Peyer's patch (tissue), 4 donors: ENCODE measurements around the gene PDPK1. TPM values are rescaled to one million over a fixed set of nuclear protein-coding genes. Genes with fewer than 3 reads are reported as not detected.
"Not testable (repeated sequence)": the region's sequence is repeated elsewhere in the genome, so short reads cannot be mapped to it uniquely, and the experiment has no call there.

ENCODE experiments used
- DNase-seq, 3 donors: peaks; one replicate each; pipeline ENCODE4 v3.0.0-alpha.2; 2017 to 2019
- H3K27ac ChIP-seq, 4 donors: fragments of 200-600 bp; sonication (generic); one replicate each; pipeline ENCODE4 v1.5.1; 2016 to 2019
- H3K27me3 ChIP-seq, 2 donors: fragments of 200-600 bp; sonication (generic); one replicate each; pipeline ENCODE4 v1.5.1; 2019
- H3K36me3 ChIP-seq, 3 donors: fragments of 200-600 bp; sonication (generic); one replicate each; pipeline ENCODE4 v1.5.1; 2016 to 2019
- H3K4me1 ChIP-seq, 4 donors: fragments of 200-600 bp; sonication (generic); one replicate each; pipeline ENCODE4 v1.5.1; 2016 to 2019
- H3K4me3 ChIP-seq, 4 donors: fragments of 200-600 bp; sonication (generic); 1 replicate in 3 of 4; 2 replicates in 1 of 4; pipeline ENCODE4 v1.5.1; 2016 to 2019; ENCODE audit warnings: mild to moderate bottlenecking in 1 of 4
- H3K9me3 ChIP-seq, 4 donors: fragments of 200-600 bp; sonication (generic); one replicate each; pipeline ENCODE4 v1.5.1; 2016 to 2019; ENCODE audit warnings: mild to moderate bottlenecking in 1 of 4
- CTCF ChIP-seq, 6 experiments: fragments of 450-650 bp in 4 of 6; fragments of 200-600 bp in 2 of 6; sonication (generic) in 1 of 6; IDR thresholded peaks; one replicate each; pipeline ENCODE4 v1.5.1; 2017 to 2019; ENCODE audit warnings: antibody characterized with exemption in 6 of 6, mild to moderate bottlenecking in 3 of 6, moderate library complexity in 1 of 6
- small RNA-seq, 2 donors: library from RNA; depleted of rRNA; stranded (forward); fragments of <200 nt; gene quantifications; one replicate each; pipeline ENCODE3, GENCODE V24; 2016
- total RNA-seq, 4 donors: library from RNA; depleted of rRNA; stranded (reverse); fragments of >200 nt; gene quantifications; one replicate each; pipeline ENCODE4 v1.1.0, GENCODE V29; 2016

Gene PDPK1
- total RNA-seq, 4 donors from 2014 or later = 38.8 to 128 (median 85.1) TPM

- H3K4me1 ChIP-seq, H3K36me3 ChIP-seq, H3K9me3 ChIP-seq, H3K27ac ChIP-seq, H3K27me3 ChIP-seq, DNase-seq, H3K4me3 ChIP-seq: not testable (repeated sequence)
Observed at GRCh38 chr16:2627075-2627474, 89.3 kb downstream of the PDPK1 start.

GRCh38 chr16:2631203-2631602 lies 93.4 kb downstream of the PDPK1 start:
- H3K27ac ChIP-seq, H3K27me3 ChIP-seq, H3K36me3 ChIP-seq, H3K9me3 ChIP-seq, H3K4me1 ChIP-seq, DNase-seq, H3K4me3 ChIP-seq: not testable (repeated sequence)

GRCh38 chr16:2632291-2632690 lies 94.5 kb downstream of the PDPK1 start:
- H3K27ac ChIP-seq = not testable (repeated sequence)

GRCh38 chr16:2639071-2639721 lies 101.4 kb downstream of the PDPK1 start:
- not testable (repeated sequence) for H3K4me1 ChIP-seq, H3K36me3 ChIP-seq, H3K27me3 ChIP-seq, H3K27ac ChIP-seq, H3K9me3 ChIP-seq, H3K4me3 ChIP-seq
- peak in 2 of 3 donors; percentile 25 to 75 for DNase-seq
- TF ChIP-seq CTCF (IDR thresholded peaks at IDR 0.05) = peak in 1 of 6 experiments; percentile 19

More at GRCh38 chr16:2632291-2632690, 94.5 kb downstream of the PDPK1 start:
- not testable (repeated sequence) for H3K4me3 ChIP-seq, DNase-seq, H3K4me1 ChIP-seq, H3K36me3 ChIP-seq, H3K27me3 ChIP-seq, H3K9me3 ChIP-seq

GRCh38 chr16:2639722-2640072 lies 101.9 kb downstream of the PDPK1 start:
- H3K4me3 ChIP-seq, H3K27me3 ChIP-seq, H3K27ac ChIP-seq, H3K36me3 ChIP-seq, H3K9me3 ChIP-seq, H3K4me1 ChIP-seq: not testable (repeated sequence)
- DNase-seq = peak in 1 of 3 donors; percentile 29

GRCh38 chr16:2642561-2642960 lies 104.7 kb downstream of the PDPK1 start:
- H3K4me3 ChIP-seq, H3K9me3 ChIP-seq: not testable (repeated sequence)

GRCh38 chr16:2644754-2645453 lies 107.1 kb downstream of the PDPK1 start:
- H3K27ac ChIP-seq, H3K36me3 ChIP-seq, H3K9me3 ChIP-seq, DNase-seq, H3K27me3 ChIP-seq, H3K4me1 ChIP-seq, H3K4me3 ChIP-seq: not testable (repeated sequence)

More at GRCh38 chr16:2642561-2642960, 104.7 kb downstream of the PDPK1 start:
- not testable (repeated sequence) for H3K27me3 ChIP-seq, DNase-seq, H3K4me1 ChIP-seq, H3K27ac ChIP-seq, H3K36me3 ChIP-seq

- not testable (repeated sequence) for DNase-seq, H3K4me3 ChIP-seq, H3K9me3 ChIP-seq, H3K27me3 ChIP-seq, H3K27ac ChIP-seq, H3K36me3 ChIP-seq, H3K4me1 ChIP-seq
Observed at GRCh38 chr16:2651268-2651871, 113.5 kb downstream of the PDPK1 start.

Small RNAs within 50 kb of the gene (small RNA-seq; reads per million reads assigned to genes)
- gene AC093525.1 (0 reads per million in 2 donors), gene MIR3178 (0 to 0.59 reads per million in 2 donors)

Other genes starting within 250 kb of the PDPK1 start
- 1 to 10 TPM; 3.2 to 6.6 (median 4.6) TPM for gene ABCA3, start 197.3 kb upstream of the PDPK1 start, total RNA-seq
- gene CCNF, start 108.6 kb upstream of the PDPK1 start, total RNA-seq = 10 to 100 TPM in 1 of 4 donors, 1 to 10 TPM in 3; 4.7 to 19.8 (median 6.9) TPM
- 10 to 100 TPM in 1 of 4 donors, 1 to 10 TPM in 3; 1.4 to 13.2 (median 3.7) TPM for gene TEDC2, start 77.9 kb upstream of the PDPK1 start, total RNA-seq
- not detected for gene NTN3, start 66.7 kb upstream of the PDPK1 start, total RNA-seq
- gene TBC1D24, start 62.9 kb upstream of the PDPK1 start, total RNA-seq = 10 to 100 TPM in 3 of 4 donors, 1 to 10 TPM in 1; 5.6 to 16.2 (median 13.6) TPM
- gene ATP6V0C, start 24.1 kb upstream of the PDPK1 start, total RNA-seq = 100 to 1,000 TPM in 2 of 4 donors, 10 to 100 TPM in 2; 27.2 to 116 (median 101) TPM
- 100 to 1,000 TPM in 1 of 4 donors, 10 to 100 TPM in 3; 56.0 to 173 (median 83.8) TPM for gene AMDHD2, start 17.6 kb upstream of the PDPK1 start, total RNA-seq
- gene CEMP1, start 6.6 kb upstream of the PDPK1 start, total RNA-seq = 10 to 100 TPM in 1 of 4 donors, 1 to 10 TPM in 1, not detected in 2; 9.4 to 11.4 TPM
- gene KCTD5, start 144.5 kb downstream of the PDPK1 start, total RNA-seq = 10 to 100 TPM; 23.1 to 85.6 (median 56.4) TPM
- 1 to 10 TPM in 2 of 4 donors, not detected in 2; 1.2 TPM for gene PRSS27, start 182.2 kb downstream of the PDPK1 start, total RNA-seq
- 1,000 to 10,000 TPM in 3 of 4 donors, 100 to 1,000 TPM in 1; 683 to 3,742 (median 1,673) TPM for gene SRRM2, start 214.6 kb downstream of the PDPK1 start, total RNA-seq
- gene ELOB, start 239.3 kb downstream of the PDPK1 start, total RNA-seq = 100 to 1,000 TPM in 3 of 4 donors, 10 to 100 TPM in 1; 66.8 to 243 (median 220) TPM
- not detected for gene PRSS33, start 249.5 kb downstream of the PDPK1 start, total RNA-seq